WERI-Rb-1 (cell line): ENCODE results near the gene FAM3B.

Source experiments
- DNase-seq: peaks from one replicate; pipeline ENCODE4 v3.0.0-alpha.2; 2020
- H3K27ac ChIP-seq: fragments of 250-450 bp; sonication (Bioruptor Pico); 2 replicates; pipeline ENCODE4 v1.5.1; 2020; ENCODE audit warnings: mild to moderate bottlenecking, moderate library complexity
- H3K27me3 ChIP-seq: fragments of 250-450 bp; sonication (Bioruptor Pico); 2 replicates; pipeline ENCODE4 v1.5.1; 2021; ENCODE audit warnings: mild to moderate bottlenecking, low read depth, moderate library complexity; ENCODE audit not compliant: insufficient read depth, severe bottlenecking
- H3K36me3 ChIP-seq: fragments of 250-450 bp; sonication (Bioruptor Pico); 2 replicates; pipeline ENCODE4 v1.5.1; 2020; ENCODE audit warnings: mild to moderate bottlenecking, moderate library complexity
- H3K4me3 ChIP-seq: 2 replicates; pipeline ENCODE4 v1.5.1; 2011; ENCODE audit warnings: low read depth, mild to moderate bottlenecking, control low read depth, low read length
- H3K9me3 ChIP-seq: fragments of 250-450 bp; sonication (Bioruptor Pico); 2 replicates; pipeline ENCODE4 v1.5.1; 2021; ENCODE audit warnings: mild to moderate bottlenecking, moderate library complexity; ENCODE audit not compliant: severe bottlenecking
- TF ChIP-seq, protein P1 (sequence below): IDR thresholded peaks from 2 replicates; pipeline ENCODE4 v1.5.1; 2011; ENCODE audit warnings: low read depth, mild to moderate bottlenecking, control low read depth, inconsistent platforms, low read length

Gene FAM3B

DNA sequence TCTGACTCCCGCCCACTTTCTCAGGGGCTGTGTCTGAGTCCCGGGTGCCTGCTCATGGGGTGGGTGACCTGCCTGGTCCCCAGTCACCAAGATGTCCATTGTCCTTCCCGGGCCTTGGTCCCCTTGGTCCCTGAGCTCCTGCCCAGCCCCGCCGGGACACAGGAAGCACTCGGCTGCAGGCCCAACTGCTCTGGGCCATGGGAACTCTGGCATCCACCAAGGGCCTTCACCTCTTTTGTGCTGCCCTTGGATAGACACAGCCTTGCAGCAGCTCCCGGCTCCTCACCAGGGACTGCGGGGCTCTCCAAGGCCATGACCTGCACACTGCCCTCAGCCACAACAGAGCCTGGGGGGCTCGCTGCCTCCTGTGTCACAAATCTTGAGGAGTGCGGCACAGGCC lies 87.4 kb downstream of the FAM3B start:
- H3K36me3 ChIP-seq: no peaks in the 10 kb centered on the region
- H3K27ac ChIP-seq: no peak overlapping the region
- DNase-seq: no peak
- H3K4me3 ChIP-seq: no peak overlapping the region
- no peaks in the 10 kb centered on the region for H3K9me3 ChIP-seq
- H3K27me3 ChIP-seq: no peaks in the 10 kb centered on the region
- TF ChIP-seq, protein P1, sequence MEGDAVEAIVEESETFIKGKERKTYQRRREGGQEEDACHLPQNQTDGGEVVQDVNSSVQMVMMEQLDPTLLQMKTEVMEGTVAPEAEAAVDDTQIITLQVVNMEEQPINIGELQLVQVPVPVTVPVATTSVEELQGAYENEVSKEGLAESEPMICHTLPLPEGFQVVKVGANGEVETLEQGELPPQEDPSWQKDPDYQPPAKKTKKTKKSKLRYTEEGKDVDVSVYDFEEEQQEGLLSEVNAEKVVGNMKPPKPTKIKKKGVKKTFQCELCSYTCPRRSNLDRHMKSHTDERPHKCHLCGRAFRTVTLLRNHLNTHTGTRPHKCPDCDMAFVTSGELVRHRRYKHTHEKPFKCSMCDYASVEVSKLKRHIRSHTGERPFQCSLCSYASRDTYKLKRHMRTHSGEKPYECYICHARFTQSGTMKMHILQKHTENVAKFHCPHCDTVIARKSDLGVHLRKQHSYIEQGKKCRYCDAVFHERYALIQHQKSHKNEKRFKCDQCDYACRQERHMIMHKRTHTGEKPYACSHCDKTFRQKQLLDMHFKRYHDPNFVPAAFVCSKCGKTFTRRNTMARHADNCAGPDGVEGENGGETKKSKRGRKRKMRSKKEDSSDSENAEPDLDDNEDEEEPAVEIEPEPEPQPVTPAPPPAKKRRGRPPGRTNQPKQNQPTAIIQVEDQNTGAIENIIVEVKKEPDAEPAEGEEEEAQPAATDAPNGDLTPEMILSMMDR: no peak

DNA sequence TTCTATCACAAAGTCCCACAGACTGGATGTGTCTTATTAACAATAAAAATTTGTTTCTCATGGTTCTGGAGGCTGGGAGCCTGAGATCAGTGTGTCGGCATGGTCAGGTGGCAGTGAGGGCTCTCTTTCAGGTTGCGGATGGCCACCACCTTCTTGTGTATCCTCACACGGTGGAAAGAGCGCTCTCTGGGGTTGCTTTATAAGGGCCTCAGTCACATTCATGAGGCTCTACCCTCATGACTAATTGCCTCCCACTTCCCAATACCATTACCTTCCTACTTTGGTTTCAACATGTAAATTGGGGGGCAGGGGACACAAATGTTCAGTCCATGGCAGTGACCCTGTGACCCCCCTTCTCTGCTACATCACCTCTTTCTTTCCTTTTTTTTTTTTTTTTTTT lies 88.7 kb downstream of the FAM3B start:
- H3K27me3 ChIP-seq: no peaks in the 10 kb centered on the region
- H3K36me3 ChIP-seq: no peaks in the 10 kb centered on the region
- TF ChIP-seq, protein P1: no peak
- H3K27ac ChIP-seq: no peak overlapping the region
- H3K4me3 ChIP-seq: no peak overlapping the region
- DNase-seq: no peak
- H3K9me3 ChIP-seq: peaks cover under 1% of the 10 kb centered on the region

DNA sequence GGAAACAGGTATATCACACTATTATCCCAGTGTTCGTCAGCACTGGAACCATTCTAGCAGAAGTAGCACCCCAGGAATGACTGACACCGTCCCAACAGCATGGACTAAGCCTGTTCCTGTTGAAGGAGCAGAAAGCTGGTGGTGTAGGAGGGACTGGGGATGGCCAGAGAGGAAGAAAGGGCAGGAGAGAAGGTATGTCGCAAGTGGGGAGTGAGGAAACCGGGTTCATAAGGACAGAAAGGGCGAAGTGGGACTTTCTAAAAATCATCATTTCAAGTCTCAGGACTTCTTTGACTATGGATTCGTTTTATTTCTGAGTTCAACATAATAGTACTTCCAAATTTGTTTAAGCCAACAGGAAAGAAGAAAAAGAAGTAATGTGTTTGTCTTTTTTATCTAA lies 89.7 kb downstream of the FAM3B start:
- no peak for DNase-seq
- TF ChIP-seq, protein P1: no peak
- Histone ChIP-seq H3K4me3 (no peak overlapping the region), H3K27ac (no peak overlapping the region), H3K36me3 (no peaks in the 10 kb centered on the region), H3K9me3 (peaks cover 4% of the 10 kb centered on the region), H3K27me3 (no peaks in the 10 kb centered on the region)
